Measurements from ENCODE around the gene PERM1. TPM values are rescaled to one million over a fixed set of nuclear protein-coding genes. Genes with fewer than 3 reads are reported as not detected.

PERM1 gene
- total and polyA plus RNA-seq, 2 of the 13 experiments (the other 11 are each of a cell fraction or from before 2014, with no cell fraction given) = 0.04 to 0.29 TPM

DNA sequence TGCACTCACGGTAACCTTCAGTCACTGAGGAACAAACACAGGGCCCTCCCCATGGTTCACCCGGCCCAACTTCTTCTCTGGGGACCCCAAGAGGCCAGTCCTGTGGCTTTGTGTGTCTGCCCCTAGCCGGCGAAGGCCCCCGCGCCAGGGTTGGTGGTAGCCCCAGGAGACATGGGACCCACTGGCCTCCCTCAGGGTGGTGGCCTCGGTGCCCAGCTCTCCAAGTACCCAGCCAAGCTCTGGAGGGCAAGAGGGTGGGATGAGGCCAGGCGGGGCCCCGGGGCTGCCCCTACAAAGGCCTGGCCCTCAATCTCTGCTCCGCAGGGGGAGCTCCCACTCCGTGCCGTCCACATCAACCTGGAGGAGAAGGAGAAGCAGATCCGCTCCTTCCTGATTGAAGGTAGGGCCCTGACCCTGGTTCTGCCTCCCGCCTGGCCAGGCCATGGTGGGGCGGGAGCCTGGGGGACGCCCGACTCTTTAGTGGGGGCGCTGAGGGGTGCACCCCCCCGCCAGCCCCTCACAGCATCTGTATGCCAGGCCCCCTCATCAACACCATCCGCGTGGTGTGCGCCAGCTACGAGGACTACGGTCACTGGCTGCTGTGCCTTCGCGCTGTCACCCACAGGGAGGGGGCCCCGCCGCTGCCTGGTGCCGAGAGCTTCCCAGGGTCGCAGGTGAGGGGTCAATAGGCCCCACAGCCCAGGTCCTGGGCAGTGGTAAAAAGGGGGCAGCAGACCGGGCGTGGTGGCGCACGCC, 10.0 kb downstream of the PERM1 start:
- no peaks in the 10 kb centered on the region for H3K79me2 ChIP-seq (ENCODE audit: insufficient read depth, low read length)
- intact Hi-C loops (cut with micrococcal nuclease; ENCODE audit: unreplicated experiment) = no loop called here
- WGBS (ENCODE audit: low lambda C conversion rate) = 93% methylated on average over 7 of the region's 34 CpGs
- H3K9me3 ChIP-seq (ENCODE audit: low read length) = no peaks in the 10 kb centered on the region
- H3K9ac ChIP-seq (ENCODE audit: insufficient read depth, low read depth, low read length) = no peak overlapping the region
- FAIRE-seq = no peak
- no peak for DNase-seq (ENCODE audit: low spot score)
- ATAC-seq = no peak
- ChIA-PET POLR2A (no interaction called here), CTCF (ENCODE audit: low intra/inter-chr PET ratio, low total read pairs) (no interaction called here)
- no TSS peak for BruUV-seq (replicated peaks)
- H3K4me1 ChIP-seq (ENCODE audit: insufficient read depth, low read length) = peaks cover 25% of the 10 kb centered on the region
- H3K4me2 ChIP-seq (ENCODE audit: low read depth, low read length) = no peak overlapping the region
- no peaks in the 10 kb centered on the region; a peak in 1 of 5 replicates for H3K27me3 ChIP-seq (ENCODE audit: control insufficient read depth in 1 of 2, insufficient read depth in 2 of 2, low read length in 2 of 2)
- H2AFZ ChIP-seq (ENCODE audit: low read length) = no peak overlapping the region
- H4K20me1 ChIP-seq (ENCODE audit: insufficient read depth, low read length) = no peaks in the 10 kb centered on the region
- H3K27ac ChIP-seq (ENCODE audit: extremely low read length, insufficient read depth, low read length) = no peak overlapping the region
- in situ Hi-C loops (cut with HindIII; ENCODE audit: extremely low pct_ligation_motif_present, low pct_unique_long_range_greater_than_20kb) = no loop called here
- TF ChIP-seq MLLT10 (CRISPR knock-in tag; IDR thresholded peaks at IDR 0.05) (no peak), POLR2A (IDR thresholded peaks at IDR 0.05; ENCODE audit: insufficient read depth in 1 of 2, low read depth in 2 of 2, low read length in 2 of 2) (0 out of 4 replicates have a peak, but pooled peaks of 1 of the 2 experiments have one; percentile 4)
- H3K36me3 ChIP-seq (replicated peaks in 1 of 2; ENCODE audit: control insufficient read depth in 1 of 2, insufficient read depth in 2 of 2, low read length in 2 of 2) = no peaks in the 10 kb centered on the region
- H3K4me3 ChIP-seq (replicated peaks in 1 of 3; ENCODE audit: insufficient read depth in 1 of 3, low read depth in 2 of 3, low read length in 3 of 3) = no peak overlapping the region

DNA sequence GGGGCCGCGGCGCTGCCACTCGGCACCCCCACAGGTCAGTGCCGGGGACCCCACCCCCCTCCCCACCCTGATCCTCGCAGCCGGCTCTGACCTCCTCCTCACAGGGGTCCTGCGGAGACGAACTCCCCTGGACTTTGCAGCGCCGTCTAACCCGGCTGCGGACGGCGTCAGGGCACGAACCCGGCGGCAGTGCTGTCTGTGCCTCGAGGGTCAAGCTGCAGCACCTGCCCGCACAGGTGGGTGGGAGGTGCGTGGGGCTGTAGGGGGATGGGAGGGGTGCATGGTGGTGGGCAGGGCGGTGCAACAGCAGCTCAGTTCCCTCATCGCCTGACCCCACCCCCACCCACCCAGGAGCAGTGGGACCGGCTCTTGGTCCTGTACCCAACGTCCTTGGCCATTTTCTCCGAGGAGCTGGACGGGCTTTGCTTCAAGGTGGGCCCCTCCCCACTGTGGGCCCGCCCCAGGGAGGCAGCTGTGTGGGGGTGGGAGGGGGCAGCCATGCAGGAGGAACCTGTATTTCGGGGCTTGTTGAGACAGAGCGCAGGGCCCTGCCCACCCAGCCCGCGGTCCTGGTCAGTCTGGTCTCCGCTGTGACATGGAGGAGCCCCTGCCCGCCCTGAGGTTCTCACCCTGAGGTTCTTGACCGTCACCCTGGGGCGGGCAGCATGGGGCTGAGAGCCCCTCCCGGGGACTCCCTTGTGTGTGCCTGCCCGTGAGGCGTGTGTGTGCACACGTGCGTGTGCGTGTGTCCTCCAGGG, 10.7 kb downstream of the PERM1 start:
- POLR2A ChIA-PET = no interaction called here
- peaks cover 24% of the 10 kb centered on the region for H3K4me1 ChIP-seq (ENCODE audit: insufficient read depth, low read length)
- no peak for DNase-seq (ENCODE audit: low spot score)
- no peak overlapping the region for H3K4me2 ChIP-seq (ENCODE audit: low read depth, low read length)
- H4K20me1 ChIP-seq (ENCODE audit: insufficient read depth, low read length) = no peaks in the 10 kb centered on the region
- H3K36me3 ChIP-seq (replicated peaks in 1 of 2; ENCODE audit: control insufficient read depth in 1 of 2, insufficient read depth in 2 of 2, low read length in 2 of 2) = no peaks in the 10 kb centered on the region
- in situ Hi-C loops (cut with HindIII; ENCODE audit: extremely low pct_ligation_motif_present, low pct_unique_long_range_greater_than_20kb) = no loop called here
- H3K4me3 ChIP-seq (replicated peaks in 1 of 3; ENCODE audit: insufficient read depth in 1 of 3, low read depth in 2 of 3, low read length in 3 of 3) = no peak overlapping the region
- intact Hi-C loops (cut with micrococcal nuclease; ENCODE audit: unreplicated experiment) = no loop called here
- H3K9me3 ChIP-seq (ENCODE audit: low read length) = no peaks in the 10 kb centered on the region
- CTCF ChIA-PET (ENCODE audit: low intra/inter-chr PET ratio, low total read pairs) = no interaction called here
- no TSS peak for BruUV-seq (replicated peaks)
- H3K9ac ChIP-seq (ENCODE audit: insufficient read depth, low read depth, low read length) = no peak overlapping the region
- 94% methylated on average over 18 of the region's 42 CpGs for WGBS (ENCODE audit: low lambda C conversion rate)
- FAIRE-seq = no peak
- no peaks in the 10 kb centered on the region; a peak in 1 of 5 replicates for H3K27me3 ChIP-seq (ENCODE audit: control insufficient read depth in 1 of 2, insufficient read depth in 2 of 2, low read length in 2 of 2)
- TF ChIP-seq, protein P1, sequence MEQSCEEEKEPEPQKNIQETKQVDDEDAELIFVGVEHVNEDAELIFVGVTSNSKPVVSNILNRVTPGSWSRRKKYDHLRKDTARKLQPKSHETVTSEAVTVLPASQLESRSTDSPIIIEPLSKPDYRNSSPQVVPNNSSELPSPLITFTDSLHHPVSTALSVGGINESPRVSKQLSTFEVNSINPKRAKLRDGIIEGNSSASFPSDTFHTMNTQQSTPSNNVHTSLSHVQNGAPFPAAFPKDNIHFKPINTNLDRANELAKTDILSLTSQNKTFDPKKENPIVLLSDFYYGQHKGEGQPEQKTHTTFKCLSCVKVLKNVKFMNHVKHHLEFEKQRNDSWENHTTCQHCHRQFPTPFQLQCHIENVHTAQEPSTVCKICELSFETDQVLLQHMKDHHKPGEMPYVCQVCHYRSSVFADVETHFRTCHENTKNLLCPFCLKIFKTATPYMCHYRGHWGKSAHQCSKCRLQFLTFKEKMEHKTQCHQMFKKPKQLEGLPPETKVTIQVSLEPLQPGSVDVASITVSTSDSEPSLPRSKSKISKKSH (CRISPR knock-in tag; IDR thresholded peaks at IDR 0.05; ENCODE audit: borderline replicate concordance) = no peak
- peak in 1 of 2 experiments; percentile 14; a peak in 1 of 4 replicates for TF ChIP-seq POLR2A (IDR thresholded peaks at IDR 0.05; ENCODE audit: insufficient read depth in 1 of 2, low read depth in 2 of 2, low read length in 2 of 2)
- H3K27ac ChIP-seq (ENCODE audit: extremely low read length, insufficient read depth, low read length) = no peak overlapping the region
- no peak for ATAC-seq
- no peak overlapping the region for H2AFZ ChIP-seq (ENCODE audit: low read length)
- no peaks in the 10 kb centered on the region for H3K79me2 ChIP-seq (ENCODE audit: insufficient read depth, low read length)
